GM10266 (cell line): Measurements from ENCODE around the gene ZMAT5.

Source experiments
- DNase-seq: peaks from one replicate; pipeline ENCODE4 v3.0.0; 2012; ENCODE audit errors: extremely low spot score
- TF ChIP-seq, protein P1 (sequence below): IDR thresholded peaks from 2 replicates; pipeline ENCODE4 v1.5.1; 2012; ENCODE audit warnings: mild to moderate bottlenecking, low read depth; ENCODE audit not compliant: control insufficient read depth, insufficient read depth; ENCODE audit errors: missing control alignments

ZMAT5 gene

DNA sequence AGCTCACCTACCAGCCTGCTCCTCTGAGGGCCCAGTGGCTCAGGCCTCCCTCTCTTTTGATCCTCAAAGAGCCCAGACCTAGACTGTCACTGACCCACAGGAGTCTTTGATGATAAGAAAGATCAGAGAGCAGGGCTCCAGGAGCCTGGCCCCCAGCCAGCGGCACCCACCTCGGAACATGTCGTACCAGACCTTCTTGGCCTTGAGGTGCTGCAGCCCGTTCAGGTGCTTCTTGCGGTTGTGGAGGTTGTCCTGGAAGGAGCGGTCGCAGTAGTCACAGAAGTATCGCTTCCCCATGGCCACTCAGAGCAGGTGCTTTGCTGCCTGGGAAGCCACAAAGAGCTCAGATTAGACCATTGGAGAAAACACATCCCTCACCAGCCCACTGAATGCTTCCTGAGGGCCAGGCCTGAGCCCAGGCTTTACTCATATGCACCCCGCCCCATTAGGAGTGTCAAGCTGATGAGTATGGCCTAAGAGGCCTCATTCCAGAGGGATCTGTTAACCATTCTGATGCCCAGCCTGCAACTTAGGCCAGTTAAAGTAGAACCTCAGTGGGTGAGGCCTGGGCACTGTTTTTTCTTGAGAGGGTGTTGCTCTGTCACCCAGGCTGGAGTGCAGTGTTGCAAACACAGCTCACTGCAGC lies 18.4 kb downstream of the ZMAT5 start:
- TF ChIP-seq, protein P1, sequence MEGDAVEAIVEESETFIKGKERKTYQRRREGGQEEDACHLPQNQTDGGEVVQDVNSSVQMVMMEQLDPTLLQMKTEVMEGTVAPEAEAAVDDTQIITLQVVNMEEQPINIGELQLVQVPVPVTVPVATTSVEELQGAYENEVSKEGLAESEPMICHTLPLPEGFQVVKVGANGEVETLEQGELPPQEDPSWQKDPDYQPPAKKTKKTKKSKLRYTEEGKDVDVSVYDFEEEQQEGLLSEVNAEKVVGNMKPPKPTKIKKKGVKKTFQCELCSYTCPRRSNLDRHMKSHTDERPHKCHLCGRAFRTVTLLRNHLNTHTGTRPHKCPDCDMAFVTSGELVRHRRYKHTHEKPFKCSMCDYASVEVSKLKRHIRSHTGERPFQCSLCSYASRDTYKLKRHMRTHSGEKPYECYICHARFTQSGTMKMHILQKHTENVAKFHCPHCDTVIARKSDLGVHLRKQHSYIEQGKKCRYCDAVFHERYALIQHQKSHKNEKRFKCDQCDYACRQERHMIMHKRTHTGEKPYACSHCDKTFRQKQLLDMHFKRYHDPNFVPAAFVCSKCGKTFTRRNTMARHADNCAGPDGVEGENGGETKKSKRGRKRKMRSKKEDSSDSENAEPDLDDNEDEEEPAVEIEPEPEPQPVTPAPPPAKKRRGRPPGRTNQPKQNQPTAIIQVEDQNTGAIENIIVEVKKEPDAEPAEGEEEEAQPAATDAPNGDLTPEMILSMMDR = no peak
- no peak for DNase-seq

DNA sequence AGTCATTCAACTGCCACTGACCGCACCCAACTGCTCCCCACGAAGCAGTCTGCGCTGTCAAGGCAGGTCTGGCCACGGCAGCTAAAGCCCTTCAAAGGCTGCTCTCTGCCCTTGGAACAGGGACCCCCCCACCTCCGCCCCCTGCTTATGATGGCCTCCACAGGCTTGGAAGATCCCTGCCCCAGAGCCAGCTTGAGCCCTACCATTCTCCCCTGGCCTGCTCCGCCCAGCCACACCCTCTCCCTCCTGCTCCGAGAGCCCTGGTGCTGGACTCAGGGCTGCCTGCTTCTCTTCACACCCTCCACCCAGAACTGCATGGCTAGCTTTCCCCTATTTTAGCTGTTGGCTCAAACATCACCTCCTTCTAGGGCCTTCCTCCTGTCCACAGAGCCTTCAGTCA lies 19.0 kb downstream of the ZMAT5 start:
- TF ChIP-seq, protein P1 = no peak

DNA sequence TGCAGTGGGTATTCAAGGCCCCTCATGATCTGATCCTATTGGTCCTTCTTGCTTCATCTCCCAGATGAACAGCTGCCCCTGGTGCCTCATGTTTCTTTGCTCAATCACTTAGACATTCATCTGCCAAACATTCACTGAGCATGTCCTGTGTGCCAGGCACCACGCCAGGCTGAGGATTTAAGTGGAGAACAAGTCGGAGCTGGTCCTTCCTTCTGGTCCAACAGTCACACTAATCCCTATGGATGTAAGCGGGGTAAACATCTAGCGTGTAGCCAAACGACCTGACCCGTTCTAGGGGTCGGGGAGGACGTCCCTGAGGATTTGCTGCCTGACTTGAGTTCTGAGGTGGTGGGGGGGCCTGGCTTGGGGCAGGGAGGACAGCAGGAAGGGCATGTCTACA lies 21.9 kb downstream of the ZMAT5 start:
- no peak for DNase-seq
- TF ChIP-seq, protein P1 = no peak

More for the DNA sequence above, 19.0 kb downstream of the ZMAT5 start:
- no peak for DNase-seq

DNA sequence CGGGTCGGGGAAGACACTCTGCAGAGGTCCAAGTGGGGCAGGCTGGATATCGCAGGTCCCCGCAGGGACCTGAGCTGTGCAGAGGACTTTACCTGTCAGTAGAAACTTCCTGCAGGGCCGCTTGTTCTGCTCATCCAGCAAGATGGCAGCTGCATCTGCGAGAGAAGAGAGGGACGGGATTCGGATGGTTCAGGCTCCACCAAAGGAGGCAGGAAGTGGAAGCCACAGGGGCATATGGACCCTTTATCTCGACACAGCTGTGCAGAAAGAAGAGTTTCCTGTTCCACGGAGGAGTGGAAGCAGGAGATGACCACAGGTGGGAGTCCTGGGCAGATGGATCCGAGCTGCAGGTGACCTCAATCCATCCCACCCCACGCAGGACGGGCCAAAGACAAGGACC lies 24.5 kb downstream of the ZMAT5 start:
- no peak for DNase-seq
- TF ChIP-seq, protein P1 = no peak

DNA sequence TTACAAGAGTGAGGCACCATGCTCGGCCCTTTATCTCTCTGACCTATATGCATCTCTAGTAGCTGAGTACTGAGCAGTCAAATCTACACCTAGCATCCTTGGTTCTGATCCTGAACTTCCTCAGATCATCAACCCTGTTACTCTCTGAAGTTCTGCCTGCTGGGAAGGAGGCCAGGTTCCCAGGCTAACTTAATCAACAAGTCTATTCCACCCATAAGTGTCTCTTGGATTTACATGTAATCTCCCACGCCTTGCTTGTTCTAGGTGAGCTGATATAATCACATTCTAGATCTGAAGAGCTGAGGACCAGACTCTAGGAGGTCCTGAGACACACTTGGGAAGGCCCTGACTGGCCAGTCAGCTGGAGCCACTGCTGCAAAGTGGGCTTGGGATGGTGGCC lies 24.9 kb downstream of the ZMAT5 start:
- no peak for DNase-seq
- TF ChIP-seq, protein P1 = no peak

DNA sequence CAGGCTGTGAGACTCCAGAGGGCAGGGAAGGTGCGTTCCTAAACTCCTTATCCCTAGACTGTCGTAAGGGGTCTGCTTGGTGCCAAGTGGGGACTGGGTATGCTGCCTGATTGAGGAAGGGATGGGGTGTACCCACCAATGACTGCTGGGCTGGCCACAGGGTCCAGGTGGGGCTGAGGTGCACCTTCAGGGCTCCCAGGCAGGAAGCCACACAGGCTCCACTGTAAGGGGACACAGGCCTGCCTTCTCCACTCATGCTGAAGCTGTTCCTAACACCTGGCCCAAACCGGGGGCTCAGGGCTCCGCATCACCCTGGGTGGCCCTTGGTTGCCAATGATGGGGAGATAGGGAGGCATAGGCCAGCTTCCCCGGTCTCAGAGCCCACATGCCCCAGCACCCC lies 26.6 kb downstream of the ZMAT5 start:
- TF ChIP-seq, protein P1 = no peak
- no peak for DNase-seq

DNA sequence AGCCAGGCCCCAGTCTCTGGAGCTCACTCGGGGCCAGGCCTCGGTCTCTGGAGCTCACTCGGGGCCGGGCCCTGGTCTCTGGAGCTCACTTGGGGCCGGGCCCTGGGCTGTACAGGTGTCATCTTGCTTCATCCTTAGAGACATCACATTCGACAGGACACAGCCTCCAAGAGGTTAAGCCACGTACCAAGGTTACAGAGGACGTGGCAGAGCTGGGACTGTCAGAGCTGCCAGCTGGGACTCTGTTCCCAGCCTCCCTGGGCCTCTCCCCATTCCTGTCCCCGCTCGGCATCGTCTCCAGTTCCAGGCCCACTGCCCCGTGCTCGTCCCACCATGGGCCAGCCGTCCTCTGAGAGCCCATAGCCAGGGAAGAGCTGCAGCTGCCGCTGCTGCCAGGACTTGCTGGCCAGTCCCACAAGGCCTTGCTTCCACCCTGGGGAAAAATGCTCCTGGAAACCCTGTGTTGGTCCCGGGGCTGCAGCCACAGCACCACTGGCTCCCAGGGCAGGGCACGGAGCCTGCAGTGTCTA lies 27.4 kb downstream of the ZMAT5 start:
- TF ChIP-seq, protein P1 = no peak
- no peak for DNase-seq
